NCI-H2196 treated with DMSO at 0.1 percent for 48 hours (cell line): ENCODE measurements around the gene C20orf96.
"Not testable (repeated sequence)": the region's sequence is repeated elsewhere in the genome, so short reads cannot be mapped to it uniquely, and the experiment has no call there.

Experiments used
- DNase-seq: peaks from one replicate; lab custom pipeline; 2025; ENCODE audit not compliant: unreplicated experiment; lab: John Stamatoyannopoulos, UW

C20orf96 gene

GRCh38 chr20:278607-279571, 11.7 kb downstream of the C20orf96 start:
- no peak for DNase-seq

- DNase-seq, result no peak
Observed at GRCh38 chr20:278181-278580, 12.4 kb downstream of the C20orf96 start.

- no peak for DNase-seq
Observed at GRCh38 chr20:277496-277781, 13.1 kb downstream of the C20orf96 start.

- no peak for DNase-seq
Observed at GRCh38 chr20:276620-277495, 13.7 kb downstream of the C20orf96 start.

- DNase-seq, result no peak
Observed at GRCh38 chr20:275791-276190, 14.8 kb downstream of the C20orf96 start.

GRCh38 chr20:273884-274283, 16.7 kb downstream of the C20orf96 start:
- no peak for DNase-seq

- no peak for DNase-seq
Observed at GRCh38 chr20:272718-273117, 17.8 kb downstream of the C20orf96 start.

GRCh38 chr20:271528-271927, 19.0 kb downstream of the C20orf96 start:
- no peak for DNase-seq

GRCh38 chr20:271069-271468, 19.5 kb downstream of the C20orf96 start:
- no peak for DNase-seq

GRCh38 chr20:270517-270916, 20.0 kb downstream of the C20orf96 start:
- DNase-seq, result no peak

- DNase-seq, result peak; percentile 84
Observed at GRCh38 chr20:266596-267562, 23.7 kb downstream of the C20orf96 start.

- no peak for DNase-seq
Observed at GRCh38 chr20:263701-264100, 26.8 kb downstream of the C20orf96 start.

- DNase-seq, result no peak
Observed at GRCh38 chr20:259981-260380, 30.6 kb downstream of the C20orf96 start.

GRCh38 chr20:258963-259362, 31.6 kb downstream of the C20orf96 start:
- no peak for DNase-seq

GRCh38 chr20:258269-258858, 32.2 kb downstream of the C20orf96 start:
- no peak for DNase-seq

GRCh38 chr20:257419-257818, 33.1 kb downstream of the C20orf96 start, which contains the start of gene DEFB132:
Gene DEFB132 (plus strand): TSS chr20:257724. CDS start chr20:257779, 55 bp downstream.
- DNase-seq, result no peak

- not testable (repeated sequence) for DNase-seq
Observed at GRCh38 chr20:253447-253846, 37.1 kb downstream of the C20orf96 start.

- no peak for DNase-seq
Observed at GRCh38 chr20:252801-253200, 37.7 kb downstream of the C20orf96 start.

GRCh38 chr20:251354-251753, 39.2 kb downstream of the C20orf96 start:
- DNase-seq, result no peak

GRCh38 chr20:242905-243304, 47.6 kb downstream of the C20orf96 start:
- DNase-seq, result no peak
